ENCODE data around the gene DNM1L.

Gene DNM1L

DNA sequence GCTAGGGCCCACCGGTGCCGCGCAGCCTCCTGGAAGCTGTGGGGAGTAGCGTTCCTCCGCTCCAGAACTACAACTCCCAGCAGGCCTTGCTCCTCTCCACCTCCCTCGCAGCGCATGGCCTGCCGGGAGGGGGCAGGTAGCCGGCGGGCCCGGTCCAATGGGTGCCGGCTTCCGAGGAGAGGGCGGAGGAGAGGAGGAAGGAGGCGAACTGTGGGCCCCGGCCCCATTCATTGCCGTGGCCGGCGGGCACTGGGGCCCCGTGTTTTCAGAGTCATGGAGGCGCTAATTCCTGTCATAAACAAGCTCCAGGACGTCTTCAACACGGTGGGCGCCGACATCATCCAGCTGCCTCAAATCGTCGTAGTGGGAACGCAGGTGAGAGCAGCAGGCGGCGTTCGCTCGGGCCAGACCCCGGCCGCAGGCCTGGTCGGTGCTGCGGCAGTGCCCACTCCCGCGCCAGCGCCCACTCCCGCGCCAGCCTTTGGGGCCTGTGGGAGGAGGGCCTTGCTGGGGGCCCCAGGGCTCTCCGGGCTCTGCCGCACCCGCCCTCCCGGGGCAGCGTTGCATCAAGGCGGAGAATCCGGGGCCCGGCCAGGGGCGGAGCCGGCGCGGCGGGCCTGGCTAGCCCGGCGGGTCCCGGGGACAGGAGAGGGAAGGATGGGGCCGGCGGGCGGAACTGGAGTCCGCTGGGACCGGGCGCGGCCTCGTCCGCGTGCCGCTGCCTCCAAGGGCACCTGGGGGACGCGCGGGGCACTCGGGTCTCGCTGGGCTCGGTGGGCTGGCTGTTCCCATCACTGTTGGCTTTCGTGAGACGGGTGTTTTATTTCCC, at the start of gene DNM1L:
Gene DNM1L, plus strand, starts transcription at position 211 of the 829 bp plus-strand sequence. Its CDS starts 63 bp downstream, at position 274.
- peaks cover 4% of the 10 kb centered on the region for H3K36me3 Mint-ChIP-seq (ENCODE audit: low read depth)
- peak within 1 kb of the TSS; percentile 94 for H3K4me3 Mint-ChIP-seq
- peaks cover 32% of the 10 kb centered on the region for H3K4me1 Mint-ChIP-seq
- peak; percentile 99 for ATAC-seq
- peak; percentile 90 for DNase-seq
- H3K27ac Mint-ChIP-seq, result peak within 1 kb of the TSS; percentile 87
- H3K9me3 Mint-ChIP-seq, result no peaks in the 10 kb centered on the region
- H3K27me3 Mint-ChIP-seq, result no peaks in the 10 kb centered on the region

- Mint-ChIP-seq H3K4me3 (no peak overlapping the region), H3K36me3 (ENCODE audit: low read depth) (peaks cover 4% of the 10 kb centered on the region), H3K9me3 (peaks cover 3% of the 10 kb centered on the region), H3K4me1 (no peaks in the 10 kb centered on the region), H3K27me3 (no peaks in the 10 kb centered on the region), H3K27ac (no peak overlapping the region)
- DNase-seq (no peak), ATAC-seq (no peak)
Measured at GRCh38 chr12:32641287-32641901, 37.7 kb upstream of the DNM1L start.

- no peaks in the 10 kb centered on the region for H3K4me1 Mint-ChIP-seq
- H3K9me3 Mint-ChIP-seq, result no peaks in the 10 kb centered on the region
- no peak for ATAC-seq
Measured at GRCh38 chr12:32644431-32644830, 34.7 kb upstream of the DNM1L start.

DNA sequence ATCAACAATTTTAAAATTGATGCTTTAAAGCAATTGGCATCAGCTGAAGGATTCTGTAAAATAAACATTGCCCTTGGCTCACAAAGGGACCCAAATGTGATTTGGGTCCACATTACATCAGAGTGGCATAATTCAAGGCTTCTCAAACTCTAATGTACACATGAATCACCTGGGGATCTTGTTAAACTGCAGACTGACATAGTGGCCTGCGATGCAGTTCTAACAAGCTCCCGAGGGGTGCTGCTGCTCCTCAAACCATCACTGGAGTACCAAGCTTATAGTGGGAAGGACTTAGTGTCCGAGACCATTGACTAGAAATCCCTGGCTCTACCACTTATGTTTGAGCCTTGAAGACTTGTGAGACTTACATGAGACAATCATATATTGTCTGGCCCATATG, 31.8 kb upstream of the DNM1L start:
- no peak overlapping the region for H3K27ac Mint-ChIP-seq

More at GRCh38 chr12:32644431-32644830, 34.7 kb upstream of the DNM1L start:
- DNase-seq, result no peak
- no peak overlapping the region for H3K4me3 Mint-ChIP-seq
- no peak overlapping the region for H3K27ac Mint-ChIP-seq
- H3K36me3 Mint-ChIP-seq (ENCODE audit: low read depth), result no peaks in the 10 kb centered on the region
- H3K27me3 Mint-ChIP-seq, result no peaks in the 10 kb centered on the region

GRCh38 chr12:32650508-32650907, 28.6 kb upstream of the DNM1L start:
- Mint-ChIP-seq H3K27me3 (no peaks in the 10 kb centered on the region), H3K4me1 (no peaks in the 10 kb centered on the region), H3K27ac (no peak overlapping the region), H3K9me3 (no peaks in the 10 kb centered on the region), H3K4me3 (no peak overlapping the region), H3K36me3 (ENCODE audit: low read depth) (no peaks in the 10 kb centered on the region)
- DNase-seq, result no peak
- ATAC-seq, result no peak

More for the DNA sequence above, 31.8 kb upstream of the DNM1L start:
- ATAC-seq, result no peak
- H3K27me3 Mint-ChIP-seq, result no peaks in the 10 kb centered on the region
- no peak for DNase-seq
- H3K4me3 Mint-ChIP-seq, result no peak overlapping the region
- H3K9me3 Mint-ChIP-seq, result no peaks in the 10 kb centered on the region
- no peaks in the 10 kb centered on the region for H3K4me1 Mint-ChIP-seq
- H3K36me3 Mint-ChIP-seq (ENCODE audit: low read depth), result no peaks in the 10 kb centered on the region

DNA sequence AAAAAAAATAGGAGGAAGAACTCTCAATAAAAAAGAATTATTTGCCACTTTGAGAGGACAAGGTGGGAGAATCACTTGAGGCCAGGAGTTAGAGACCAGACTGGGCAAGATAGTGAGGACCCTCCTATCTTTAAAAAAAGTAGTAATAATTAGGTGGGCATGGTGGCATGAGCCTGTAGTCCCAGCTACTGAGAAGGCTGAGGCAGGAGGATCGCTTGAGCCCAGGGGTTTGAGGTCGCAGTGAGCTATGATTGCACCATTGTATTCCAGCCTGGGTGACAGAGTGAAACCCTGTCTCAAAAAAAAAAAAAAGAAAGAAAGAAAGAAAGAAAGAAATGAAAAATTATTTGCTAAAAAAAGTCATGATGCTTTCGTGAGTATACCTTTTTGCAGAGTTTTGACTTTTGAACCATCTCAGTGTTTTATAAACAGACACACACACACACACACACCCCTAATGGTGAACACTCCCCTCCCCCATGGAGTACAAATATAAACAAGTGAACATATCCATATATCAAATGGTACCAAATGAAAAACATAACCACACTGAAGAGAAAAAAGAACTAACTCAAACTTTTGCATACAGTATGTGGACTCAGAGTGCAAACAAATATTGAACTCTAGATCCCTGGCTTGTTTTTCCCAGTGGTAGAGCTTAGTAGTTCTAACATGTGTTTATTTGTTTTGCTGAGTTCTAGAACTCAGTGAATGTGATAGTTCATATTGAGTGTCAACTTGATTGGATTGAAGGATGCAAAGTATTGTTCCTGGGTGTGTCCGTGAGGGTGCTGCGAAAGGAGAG, 27.7 kb upstream of the DNM1L start:
- ATAC-seq (no peak), DNase-seq (no peak)
- H3K4me1 Mint-ChIP-seq, result no peaks in the 10 kb centered on the region
- H3K4me3 Mint-ChIP-seq, result no peak overlapping the region
- H3K36me3 Mint-ChIP-seq (ENCODE audit: low read depth), result no peaks in the 10 kb centered on the region
- no peaks in the 10 kb centered on the region for H3K9me3 Mint-ChIP-seq
- no peak overlapping the region for H3K27ac Mint-ChIP-seq
- H3K27me3 Mint-ChIP-seq, result no peaks in the 10 kb centered on the region

- H3K36me3 Mint-ChIP-seq (ENCODE audit: low read depth), result no peaks in the 10 kb centered on the region
- no peaks in the 10 kb centered on the region for H3K9me3 Mint-ChIP-seq
- H3K4me1 Mint-ChIP-seq, result no peaks in the 10 kb centered on the region
- no peak overlapping the region for H3K27ac Mint-ChIP-seq
- DNase-seq (no peak), ATAC-seq (no peak)
- H3K4me3 Mint-ChIP-seq, result no peak overlapping the region
- H3K27me3 Mint-ChIP-seq, result no peaks in the 10 kb centered on the region
Measured at GRCh38 chr12:32651956-32652210, 27.2 kb upstream of the DNM1L start.

- Mint-ChIP-seq H3K36me3 (ENCODE audit: low read depth) (no peaks in the 10 kb centered on the region), H3K27me3 (no peaks in the 10 kb centered on the region), H3K27ac (no peak overlapping the region), H3K4me3 (no peak overlapping the region), H3K9me3 (no peaks in the 10 kb centered on the region), H3K4me1 (peaks cover 3% of the 10 kb centered on the region)
- DNase-seq, result no peak
- no peak for ATAC-seq
Measured at GRCh38 chr12:32659908-32660440, 19.1 kb upstream of the DNM1L start.

GRCh38 chr12:32661706-32662105, 17.4 kb upstream of the DNM1L start:
- no peaks in the 10 kb centered on the region for H3K36me3 Mint-ChIP-seq (ENCODE audit: low read depth)
- no peaks in the 10 kb centered on the region for H3K9me3 Mint-ChIP-seq
- H3K27ac Mint-ChIP-seq, result no peak overlapping the region
- peaks cover 3% of the 10 kb centered on the region for H3K4me1 Mint-ChIP-seq
- H3K4me3 Mint-ChIP-seq, result no peak overlapping the region
- ATAC-seq (no peak), DNase-seq (no peak)
- no peaks in the 10 kb centered on the region for H3K27me3 Mint-ChIP-seq

- no peak for ATAC-seq
- H3K27ac Mint-ChIP-seq, result no peak overlapping the region
- peaks cover 3% of the 10 kb centered on the region for H3K4me1 Mint-ChIP-seq
Measured at GRCh38 chr12:32662665-32663064, 16.4 kb upstream of the DNM1L start.

DNA sequence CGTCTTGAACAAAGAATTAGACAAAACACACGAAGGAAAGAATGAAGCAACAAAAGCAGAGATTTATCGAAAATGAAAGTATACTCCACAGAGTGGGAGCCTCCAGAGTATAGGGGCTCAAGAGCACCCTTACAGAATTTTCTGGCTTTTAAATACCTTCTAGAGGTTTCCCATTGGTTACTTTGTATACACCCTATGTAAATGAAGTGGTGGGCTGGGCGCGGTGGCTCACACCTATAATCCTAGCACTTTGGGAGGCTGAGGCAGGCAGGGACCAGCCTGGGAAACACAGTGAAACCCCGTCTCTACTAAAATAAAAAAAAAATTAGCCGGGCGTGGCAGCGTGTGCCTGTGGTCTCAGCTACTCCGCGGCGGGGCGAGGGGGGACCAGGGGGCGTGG, 13.1 kb upstream of the DNM1L start:
- H3K36me3 Mint-ChIP-seq (ENCODE audit: low read depth), result no peaks in the 10 kb centered on the region
- ATAC-seq (no peak), DNase-seq (no peak)
- H3K27ac Mint-ChIP-seq, result no peak overlapping the region
- peaks cover 2% of the 10 kb centered on the region for H3K27me3 Mint-ChIP-seq
- H3K4me3 Mint-ChIP-seq, result no peak overlapping the region
- H3K4me1 Mint-ChIP-seq, result no peaks in the 10 kb centered on the region
- H3K9me3 Mint-ChIP-seq, result peaks cover 4% of the 10 kb centered on the region

More at GRCh38 chr12:32662665-32663064, 16.4 kb upstream of the DNM1L start:
- peaks cover 2% of the 10 kb centered on the region for H3K27me3 Mint-ChIP-seq
- no peak for DNase-seq
- H3K4me3 Mint-ChIP-seq, result no peak overlapping the region
- no peaks in the 10 kb centered on the region for H3K36me3 Mint-ChIP-seq (ENCODE audit: low read depth)
- no peaks in the 10 kb centered on the region for H3K9me3 Mint-ChIP-seq

- Mint-ChIP-seq H3K36me3 (ENCODE audit: low read depth) (no peaks in the 10 kb centered on the region), H3K27me3 (peaks cover 4% of the 10 kb centered on the region), H3K4me1 (no peaks in the 10 kb centered on the region), H3K9me3 (peaks cover 4% of the 10 kb centered on the region), H3K27ac (no peak overlapping the region), H3K4me3 (no peak overlapping the region)
- no peak for DNase-seq
- ATAC-seq, result no peak
Measured at GRCh38 chr12:32669584-32669983, 9.5 kb upstream of the DNM1L start.

GRCh38 chr12:32671930-32672780, 6.9 kb upstream of the DNM1L start:
- Mint-ChIP-seq H3K4me1 (no peaks in the 10 kb centered on the region), H3K27me3 (peaks cover 2% of the 10 kb centered on the region), H3K9me3 (peaks cover 4% of the 10 kb centered on the region), H3K36me3 (ENCODE audit: low read depth) (no peaks in the 10 kb centered on the region), H3K4me3 (no peak overlapping the region), H3K27ac (no peak overlapping the region)
- DNase-seq, result no peak
- peak; percentile 54 for ATAC-seq

DNA sequence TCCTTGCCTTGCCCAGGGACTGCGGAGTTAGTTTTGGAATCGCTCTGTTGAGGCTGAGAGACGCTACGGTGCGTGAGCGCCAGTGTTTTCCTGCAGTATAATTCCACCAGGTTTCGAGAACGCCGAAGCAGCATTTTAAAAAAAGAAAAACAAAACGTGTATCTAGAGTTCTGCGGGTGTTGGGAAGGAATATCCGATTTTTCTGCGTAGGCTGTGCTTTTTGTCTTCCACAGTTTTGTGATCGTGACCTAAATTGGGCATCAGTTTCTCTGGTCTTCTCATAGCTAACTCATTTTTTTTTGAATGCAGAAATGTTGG, 778 bp downstream of the DNM1L start:
- H3K4me1 Mint-ChIP-seq, result peaks cover 32% of the 10 kb centered on the region
- no peak for ATAC-seq
- H3K36me3 Mint-ChIP-seq (ENCODE audit: low read depth), result peaks cover 7% of the 10 kb centered on the region
- no peaks in the 10 kb centered on the region for H3K9me3 Mint-ChIP-seq
- H3K27me3 Mint-ChIP-seq, result no peaks in the 10 kb centered on the region
- DNase-seq, result no peak
- H3K27ac Mint-ChIP-seq, result peak overlapping the region; percentile 87
- peak overlapping the region; percentile 94 for H3K4me3 Mint-ChIP-seq

Data from activated naive CD8-positive, alpha-beta T cell treated with anti-CD3 and anti-CD28 coated beads, Interleukin-2, amount 50 U/mL, for 24 hours (primary cell).